DND-41 (cell line): ENCODE data around the gene FAM131A.

Experiments
- ATAC-seq: fragments of 200-7000 bp; cut with Tn5 transposase; 3 replicates; pipeline ENCODE4 v1.9.1; 2021; ENCODE audit warnings: low read depth; ENCODE audit not compliant: insufficient read depth
- DNase-seq: peaks from one replicate; pipeline ENCODE4 v3.0.0-alpha.2; 2020
- H2AFZ ChIP-seq: 2 replicates; pipeline ENCODE4 v1.6.0; 2012; ENCODE audit warnings: low read depth, low read length
- H3K27ac ChIP-seq: 2 replicates; pipeline ENCODE4 v1.5.1; 2012; ENCODE audit warnings: low read length, inconsistent platforms
- H3K27me3 ChIP-seq: fragments of 200-600 bp; sonication (generic); 2 replicates; pipeline ENCODE4 v1.6.0; 2012; ENCODE audit warnings: low read length, mild to moderate bottlenecking, inconsistent platforms; ENCODE audit not compliant: insufficient read depth, poor library complexity
- H3K36me3 ChIP-seq: 2 replicates; pipeline ENCODE4 v1.5.1; 2012; ENCODE audit warnings: low read length, inconsistent platforms; ENCODE audit not compliant: insufficient read depth
- H3K4me1 ChIP-seq: 2 replicates; pipeline ENCODE4 v1.5.1; 2012; ENCODE audit warnings: mild to moderate bottlenecking, low read length; ENCODE audit not compliant: insufficient read depth
- H3K4me2 ChIP-seq: 2 replicates; pipeline ENCODE4 v1.6.0; 2012; ENCODE audit warnings: mild to moderate bottlenecking, moderate library complexity, low read length, inconsistent platforms; ENCODE audit not compliant: insufficient read depth
- H3K4me3 ChIP-seq, 2 experiments: fragments of 200-600 bp in 1 of 2; shearing (Covaris generic) in 1 of 2; 2 replicates each; pipeline ENCODE4 v1.5.1; 2012 to 2016; ENCODE audit warnings: inconsistent platforms in 2 of 2, low read length in 2 of 2, mild to moderate bottlenecking in 2 of 2, low read depth in 1 of 2, moderate library complexity in 1 of 2
- H3K79me2 ChIP-seq: 2 replicates; pipeline ENCODE4 v1.6.0; 2012; ENCODE audit warnings: low read length, inconsistent platforms; ENCODE audit not compliant: insufficient read depth
- H3K9ac ChIP-seq: 2 replicates; pipeline ENCODE4 v1.6.0; 2012; ENCODE audit warnings: low read depth, mild to moderate bottlenecking, inconsistent platforms, low read length, moderate library complexity
- H3K9me3 ChIP-seq: 2 replicates; pipeline ENCODE4 v1.5.1; 2012; ENCODE audit warnings: low read length, moderate library complexity, mild to moderate bottlenecking, inconsistent platforms; ENCODE audit not compliant: insufficient read depth, severe bottlenecking
- H4K20me1 ChIP-seq: 2 replicates; pipeline ENCODE4 v1.6.0; 2012; ENCODE audit warnings: low read length; ENCODE audit not compliant: insufficient read depth
- EZH2 ChIP-seq: IDR thresholded peaks from 3 replicates; pipeline ENCODE4 v1.6.1; 2012; ENCODE audit warnings: borderline replicate concordance, low read depth, mild to moderate bottlenecking, moderate library complexity, low read length, inconsistent platforms; ENCODE audit not compliant: severe bottlenecking
- TF ChIP-seq, protein P1 (sequence below): IDR thresholded peaks from 2 replicates; pipeline ENCODE4 v1.5.1; 2012; ENCODE audit warnings: borderline replicate concordance, low read length, moderate library complexity, mild to moderate bottlenecking; ENCODE audit not compliant: poor library complexity, severe bottlenecking; ENCODE audit errors: extremely low read depth

FAM131A gene

GRCh38 chr3:184307915-184308314 is 29.5 kb upstream of the FAM131A start:
- Histone ChIP-seq H3K27me3 (no peaks in the 10 kb centered on the region), H4K20me1 (peaks cover 20% of the 10 kb centered on the region; the same call in 1 of the 2 replicates), H3K4me1 (no peaks in the 10 kb centered on the region), H3K4me2 (no peak overlapping the region), H2AFZ (no peak overlapping the region), H3K79me2 (peaks cover 16% of the 10 kb centered on the region; the same call in 1 of the 2 replicates), H3K27ac (no peak overlapping the region), H3K36me3 (peaks cover 62% of the 10 kb centered on the region), H3K9me3 (no peaks in the 10 kb centered on the region), H3K4me3 (no peak overlapping the region), H3K9ac (no peak overlapping the region)
- DNase-seq: no peak
- TF ChIP-seq, protein P1, sequence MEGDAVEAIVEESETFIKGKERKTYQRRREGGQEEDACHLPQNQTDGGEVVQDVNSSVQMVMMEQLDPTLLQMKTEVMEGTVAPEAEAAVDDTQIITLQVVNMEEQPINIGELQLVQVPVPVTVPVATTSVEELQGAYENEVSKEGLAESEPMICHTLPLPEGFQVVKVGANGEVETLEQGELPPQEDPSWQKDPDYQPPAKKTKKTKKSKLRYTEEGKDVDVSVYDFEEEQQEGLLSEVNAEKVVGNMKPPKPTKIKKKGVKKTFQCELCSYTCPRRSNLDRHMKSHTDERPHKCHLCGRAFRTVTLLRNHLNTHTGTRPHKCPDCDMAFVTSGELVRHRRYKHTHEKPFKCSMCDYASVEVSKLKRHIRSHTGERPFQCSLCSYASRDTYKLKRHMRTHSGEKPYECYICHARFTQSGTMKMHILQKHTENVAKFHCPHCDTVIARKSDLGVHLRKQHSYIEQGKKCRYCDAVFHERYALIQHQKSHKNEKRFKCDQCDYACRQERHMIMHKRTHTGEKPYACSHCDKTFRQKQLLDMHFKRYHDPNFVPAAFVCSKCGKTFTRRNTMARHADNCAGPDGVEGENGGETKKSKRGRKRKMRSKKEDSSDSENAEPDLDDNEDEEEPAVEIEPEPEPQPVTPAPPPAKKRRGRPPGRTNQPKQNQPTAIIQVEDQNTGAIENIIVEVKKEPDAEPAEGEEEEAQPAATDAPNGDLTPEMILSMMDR: no peak
- TF ChIP-seq EZH2: no peak
- ATAC-seq: no peak

DNA sequence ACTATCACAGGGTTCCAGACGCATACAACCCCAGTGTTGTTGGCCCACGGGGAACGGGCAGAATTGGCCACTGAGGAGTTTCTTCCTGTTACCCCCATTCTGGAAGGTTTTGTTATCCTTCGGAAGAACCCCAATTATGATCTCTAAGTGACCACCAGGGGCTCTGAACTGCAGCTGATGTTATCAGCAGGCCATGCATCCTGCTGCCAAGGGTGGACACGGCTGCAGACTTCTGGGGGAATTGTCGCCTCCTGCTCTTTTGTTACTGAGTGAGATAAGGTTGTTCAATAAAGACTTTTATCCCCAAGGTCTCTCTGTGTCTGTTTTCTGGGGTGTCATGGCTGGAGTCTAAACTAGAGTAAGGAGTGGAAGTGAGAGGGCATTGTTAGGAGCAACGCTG is 28.7 kb upstream of the FAM131A start:
- H3K27ac ChIP-seq: no peak overlapping the region
- no peaks in the 10 kb centered on the region for H3K27me3 ChIP-seq
- H3K4me3 ChIP-seq: no peak overlapping the region
- no peak overlapping the region for H3K4me2 ChIP-seq
- H4K20me1 ChIP-seq: peaks cover 20% of the 10 kb centered on the region; the same call in 1 of the 2 replicates
- no peak overlapping the region for H2AFZ ChIP-seq
- ATAC-seq: no peak
- TF ChIP-seq EZH2: no peak
- TF ChIP-seq, protein P1: peak; percentile 5
- no peak for DNase-seq
- no peak overlapping the region for H3K9ac ChIP-seq
- peaks cover 8% of the 10 kb centered on the region; the same call in 1 of the 2 replicates for H3K79me2 ChIP-seq
- peaks cover 53% of the 10 kb centered on the region for H3K36me3 ChIP-seq
- no peaks in the 10 kb centered on the region for H3K9me3 ChIP-seq
- H3K4me1 ChIP-seq: peaks cover 3% of the 10 kb centered on the region

GRCh38 chr3:184311633-184312032 is 25.8 kb upstream of the FAM131A start:
- DNase-seq (no peak), ATAC-seq (no peak)
- TF ChIP-seq, protein P1: no peak
- no peak for TF ChIP-seq EZH2

DNA sequence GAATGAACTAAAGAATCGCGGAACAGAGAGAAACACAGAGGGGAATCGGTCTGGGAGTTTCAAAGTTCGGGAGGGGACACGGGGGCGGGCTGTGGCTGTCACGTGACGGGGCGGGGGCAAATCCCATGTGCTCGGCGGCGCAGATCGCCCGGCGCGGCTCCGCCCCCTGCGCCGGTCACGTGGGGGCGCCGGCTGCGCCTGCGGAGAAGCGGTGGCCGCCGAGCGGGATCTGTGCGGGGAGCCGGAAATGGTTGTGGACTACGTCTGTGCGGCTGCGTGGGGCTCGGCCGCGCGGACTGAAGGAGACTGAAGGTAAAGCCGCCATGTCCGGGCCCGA is 23.1 kb upstream of the FAM131A start, which contains the start of gene EIF4G1:
Gene EIF4G1 (plus strand): TSS at position 244 of the 337 bp plus-strand sequence. CDS start 1,191 bp downstream, outside the sequence.
- peak within 1 kb of the TSS; percentile 97 for H3K9ac ChIP-seq
- peaks cover 42% of the 10 kb centered on the region for H4K20me1 ChIP-seq
- peak within 1 kb of the TSS; percentile 91 to 98 for H3K4me3 ChIP-seq
- peak within 1 kb of the TSS; percentile 76 for H3K4me2 ChIP-seq
- H3K9me3 ChIP-seq: no peaks in the 10 kb centered on the region
- no peaks in the 10 kb centered on the region for H3K27me3 ChIP-seq
- peak within 1 kb of the TSS; percentile 89 for H3K27ac ChIP-seq
- no peak for TF ChIP-seq EZH2
- TF ChIP-seq, protein P1: no peak
- peaks cover 44% of the 10 kb centered on the region for H3K4me1 ChIP-seq
- peaks cover 40% of the 10 kb centered on the region for H3K36me3 ChIP-seq
- DNase-seq (peak; percentile 93), ATAC-seq (peak; percentile 87)
- peak within 1 kb of the TSS; percentile 76 for H2AFZ ChIP-seq
- peaks cover 52% of the 10 kb centered on the region for H3K79me2 ChIP-seq

More at GRCh38 chr3:184311633-184312032, 25.8 kb upstream of the FAM131A start:
- Histone ChIP-seq H3K4me3 (no peak overlapping the region), H3K36me3 (peaks cover 40% of the 10 kb centered on the region), H3K4me1 (peaks cover 23% of the 10 kb centered on the region), H3K27me3 (no peaks in the 10 kb centered on the region), H3K27ac (no peak overlapping the region), H3K9ac (no peak overlapping the region), H3K4me2 (no peak overlapping the region), H2AFZ (no peak overlapping the region), H4K20me1 (peaks cover 21% of the 10 kb centered on the region), H3K9me3 (no peaks in the 10 kb centered on the region), H3K79me2 (peaks cover 25% of the 10 kb centered on the region)
